Measurements from ENCODE around the gene PCDHGC3.
A peak's percentile ranks its signal among the peaks of the same experiment; 100 is the strongest.
"Not testable (repeated sequence)": the region's sequence is repeated elsewhere in the genome, so short reads cannot be mapped to it uniquely, and the experiment has no call there.

Gene PCDHGC3

GRCh38 chr5:141475625-141476131 is at the start of gene PCDHGC3:
Gene PCDHGC3 (plus strand): TSS chr5:141475966. CDS start chr5:141476117, 151 bp downstream.
- peak; percentile 80 to 94 for DNase-seq

- no peak for DNase-seq
Measured at GRCh38 chr5:141427783-141428426, 47.9 kb upstream of the PCDHGC3 start.

GRCh38 chr5:141430332-141431113 is 45.2 kb upstream of the PCDHGC3 start, which contains the start of gene PCDHGA12:
Gene PCDHGA12 (plus strand): TSS chr5:141430507. CDS start chr5:141430760, 253 bp downstream.
- peak; percentile 83 to 91 for DNase-seq

- no peak for DNase-seq
Measured at GRCh38 chr5:141431286-141431685, 44.5 kb upstream of the PCDHGC3 start.

GRCh38 chr5:141432308-141432707 is 43.5 kb upstream of the PCDHGC3 start:
- DNase-seq: not testable (repeated sequence)

GRCh38 chr5:141432726-141433125 is 43.0 kb upstream of the PCDHGC3 start:
- not testable (repeated sequence) for DNase-seq

- no peak for DNase-seq
Measured at GRCh38 chr5:141434006-141434405, 41.8 kb upstream of the PCDHGC3 start.

GRCh38 chr5:141437221-141437620 is 38.5 kb upstream of the PCDHGC3 start:
- no peak for DNase-seq

- DNase-seq: peak; percentile 77 to 80
Measured at GRCh38 chr5:141439411-141440141, 36.2 kb upstream of the PCDHGC3 start.

GRCh38 chr5:141440341-141440740 is 35.4 kb upstream of the PCDHGC3 start:
- no peak for DNase-seq

- no peak for DNase-seq
Measured at GRCh38 chr5:141441571-141442170, 34.1 kb upstream of the PCDHGC3 start.

- no peak for DNase-seq
Measured at GRCh38 chr5:141465351-141465750, 10.4 kb upstream of the PCDHGC3 start.

- DNase-seq: peak; percentile 58 to 76
Measured at GRCh38 chr5:141476132-141476911, 556 bp downstream of the PCDHGC3 start.

- peak in 1 of 2 experiments; percentile 45 for DNase-seq
Measured at GRCh38 chr5:141477044-141477575, 1.3 kb downstream of the PCDHGC3 start.

GRCh38 chr5:141477815-141478214 is 2.0 kb downstream of the PCDHGC3 start:
- peak; percentile 20 to 39 for DNase-seq

GRCh38 chr5:141478321-141478945 is 2.7 kb downstream of the PCDHGC3 start:
- peak; percentile 87 to 92 for DNase-seq

GRCh38 chr5:141479776-141480175 is 4.0 kb downstream of the PCDHGC3 start:
- peak; percentile 33 to 34 for DNase-seq

- peak in 1 of 2 experiments; percentile 31 for DNase-seq
Measured at GRCh38 chr5:141483902-141484301, 8.1 kb downstream of the PCDHGC3 start.

- no peak for DNase-seq
Measured at GRCh38 chr5:141484310-141484640, 8.5 kb downstream of the PCDHGC3 start.

GRCh38 chr5:141484641-141485311 is 9.0 kb downstream of the PCDHGC3 start, which contains the start of gene PCDHGC4:
Gene PCDHGC4 (plus strand): TSS chr5:141485030. CDS start chr5:141485174, 144 bp downstream.
- DNase-seq: peak; percentile 54 to 86
